HG03097 (cell line): ENCODE measurements around the gene PNISR.
"Not testable (repeated sequence)": the region's sequence is repeated elsewhere in the genome, so short reads cannot be mapped to it uniquely, and the experiment has no call there.

Experiments used
- ATAC-seq: cut with Tn5 transposase; IDR thresholded peaks from one replicate; pipeline ENCODE4 v1.9.1; 2021; ENCODE audit not compliant: unreplicated experiment, low FRiP score

The PNISR gene

GRCh38 chr6:99424761-99425646 is at the start of gene PNISR:
TSS of gene PNISR (minus strand) at chr6:99425308. CDS start at chr6:99414659, 10,649 bp downstream.
- ATAC-seq: peak; percentile 92

GRCh38 chr6:99473730-99474129 is 48.6 kb upstream of the PNISR start:
- no peak for ATAC-seq

- ATAC-seq: no peak
These were observed 46.5 kb upstream of the PNISR start for GRCh38 chr6:99471638-99472037.

- no peak for ATAC-seq
These were observed 42.5 kb upstream of the PNISR start for GRCh38 chr6:99467509-99468106.

- ATAC-seq: not testable (repeated sequence)
These were observed 34.0 kb upstream of the PNISR start for GRCh38 chr6:99459133-99459532.

- ATAC-seq: no peak
These were observed 33.2 kb upstream of the PNISR start for GRCh38 chr6:99458319-99458718.

- no peak for ATAC-seq
These were observed 21.0 kb upstream of the PNISR start for GRCh38 chr6:99446076-99446475.

GRCh38 chr6:99434702-99435530 is 9.8 kb upstream of the PNISR start:
- peak; percentile 64 for ATAC-seq

- ATAC-seq: no peak
These were observed 7.8 kb upstream of the PNISR start for GRCh38 chr6:99432877-99433276.

- no peak for ATAC-seq
These were observed 6.8 kb upstream of the PNISR start for GRCh38 chr6:99431901-99432300.

- no peak for ATAC-seq
These were observed 2.9 kb upstream of the PNISR start for GRCh38 chr6:99427988-99428387.

GRCh38 chr6:99426451-99426757 is 1.3 kb upstream of the PNISR start:
- ATAC-seq: no peak

GRCh38 chr6:99425647-99426450 is 741 bp upstream of the PNISR start:
- peak; percentile 45 for ATAC-seq

- ATAC-seq: no peak
These were observed 1.1 kb downstream of the PNISR start for GRCh38 chr6:99424022-99424421.

GRCh38 chr6:99422912-99423311 is 2.2 kb downstream of the PNISR start:
- ATAC-seq: no peak

GRCh38 chr6:99416892-99417767 is 8.0 kb downstream of the PNISR start:
- peak; percentile 71 for ATAC-seq

GRCh38 chr6:99416226-99416625 is 8.9 kb downstream of the PNISR start:
- ATAC-seq: no peak

- ATAC-seq: no peak
These were observed 9.7 kb downstream of the PNISR start for GRCh38 chr6:99415446-99415845.

GRCh38 chr6:99412065-99412464 is 13.0 kb downstream of the PNISR start:
- ATAC-seq: no peak

- ATAC-seq: no peak
These were observed 15.4 kb downstream of the PNISR start for GRCh38 chr6:99409672-99410071.
